ENCODE data around the gene KPNA1. TPM values are rescaled to one million over a fixed set of nuclear protein-coding genes. Genes with fewer than 3 reads are reported as not detected.
"Not testable (repeated sequence)": the region's sequence is repeated elsewhere in the genome, so short reads cannot be mapped to it uniquely, and the experiment has no call there.

KPNA1 gene
- total RNA-seq, 1 experiment from 2014 or later, result 58.8 TPM

DNA sequence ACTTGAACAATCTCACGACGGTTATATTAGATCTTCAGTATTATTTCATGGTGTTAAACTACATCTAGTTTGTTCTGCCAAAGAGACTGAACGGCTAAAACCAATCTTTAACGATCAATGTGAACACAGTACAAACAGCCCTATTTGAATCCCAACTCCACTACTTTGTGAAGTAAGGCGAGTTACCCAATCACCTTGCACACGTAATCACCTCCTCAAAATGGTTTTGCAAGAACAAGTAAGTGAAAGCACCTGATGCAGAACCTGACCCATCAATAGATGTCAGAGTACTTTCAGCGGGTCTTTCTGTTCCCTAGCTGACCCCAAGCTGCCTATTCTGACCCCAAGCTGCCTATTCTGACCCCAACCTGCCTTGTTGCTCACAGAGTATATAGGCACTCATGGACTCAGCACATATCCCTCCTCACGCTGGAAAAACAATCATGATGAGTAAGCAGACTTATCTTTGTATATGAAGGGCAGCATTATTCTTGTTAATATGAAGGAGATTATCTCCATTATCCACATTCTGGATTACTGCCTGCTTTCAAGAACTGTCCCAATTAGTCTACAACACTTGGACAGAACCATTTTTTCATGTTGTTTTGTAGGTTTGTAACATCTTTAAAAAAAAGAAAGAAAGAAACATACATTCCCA is 3.7 kb downstream of the KPNA1 start:
- ATAC-seq (no peak), DNase-seq (ENCODE audit: low spot score) (no peak)
- Mint-ChIP-seq H3K36me3 (no peaks in the 10 kb centered on the region), H3K27ac (peak overlapping the region; percentile 28), H3K4me1 (peaks cover 58% of the 10 kb centered on the region), H3K27me3 (ENCODE audit: low read depth) (no peaks in the 10 kb centered on the region), H3K4me3 (no peak overlapping the region), H3K9me3 (no peaks in the 10 kb centered on the region)
- CTCF ChIA-PET, result no interaction called here
- TF ChIP-seq SOX15 (CRISPR knock-in tag; IDR thresholded peaks at IDR 0.05), result no peak
- TF ChIP-seq, protein P1, sequence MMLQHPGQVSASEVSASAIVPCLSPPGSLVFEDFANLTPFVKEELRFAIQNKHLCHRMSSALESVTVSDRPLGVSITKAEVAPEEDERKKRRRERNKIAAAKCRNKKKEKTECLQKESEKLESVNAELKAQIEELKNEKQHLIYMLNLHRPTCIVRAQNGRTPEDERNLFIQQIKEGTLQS (CRISPR knock-in tag; conservative IDR thresholded peaks at IDR 0.05), result no peak
- TF ChIP-seq HMGA2 (CRISPR knock-in tag; IDR thresholded peaks at IDR 0.05), result no peak
- TF ChIP-seq, protein P2, sequence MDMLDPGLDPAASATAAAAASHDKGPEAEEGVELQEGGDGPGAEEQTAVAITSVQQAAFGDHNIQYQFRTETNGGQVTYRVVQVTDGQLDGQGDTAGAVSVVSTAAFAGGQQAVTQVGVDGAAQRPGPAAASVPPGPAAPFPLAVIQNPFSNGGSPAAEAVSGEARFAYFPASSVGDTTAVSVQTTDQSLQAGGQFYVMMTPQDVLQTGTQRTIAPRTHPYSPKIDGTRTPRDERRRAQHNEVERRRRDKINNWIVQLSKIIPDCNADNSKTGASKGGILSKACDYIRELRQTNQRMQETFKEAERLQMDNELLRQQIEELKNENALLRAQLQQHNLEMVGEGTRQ (CRISPR knock-in tag; IDR thresholded peaks at IDR 0.05), result no peak
- no peak for TF ChIP-seq CREB1 (CRISPR knock-in tag; IDR thresholded peaks at IDR 0.05)
- TF ChIP-seq, protein P3, sequence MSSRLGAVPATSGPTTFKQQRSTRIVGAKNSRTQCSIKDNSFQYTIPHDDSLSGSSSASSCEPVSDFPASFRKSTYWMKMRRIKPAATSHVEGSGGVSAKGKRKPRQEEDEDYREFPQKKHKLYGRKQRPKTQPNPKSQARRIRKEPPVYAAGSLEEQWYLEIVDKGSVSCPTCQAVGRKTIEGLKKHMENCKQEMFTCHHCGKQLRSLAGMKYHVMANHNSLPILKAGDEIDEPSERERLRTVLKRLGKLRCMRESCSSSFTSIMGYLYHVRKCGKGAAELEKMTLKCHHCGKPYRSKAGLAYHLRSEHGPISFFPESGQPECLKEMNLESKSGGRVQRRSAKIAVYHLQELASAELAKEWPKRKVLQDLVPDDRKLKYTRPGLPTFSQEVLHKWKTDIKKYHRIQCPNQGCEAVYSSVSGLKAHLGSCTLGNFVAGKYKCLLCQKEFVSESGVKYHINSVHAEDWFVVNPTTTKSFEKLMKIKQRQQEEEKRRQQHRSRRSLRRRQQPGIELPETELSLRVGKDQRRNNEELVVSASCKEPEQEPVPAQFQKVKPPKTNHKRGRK (CRISPR knock-in tag; IDR thresholded peaks at IDR 0.05; ENCODE audit: borderline replicate concordance), result no peak
- TF ChIP-seq ETV6 (CRISPR knock-in tag; IDR thresholded peaks at IDR 0.05), result no peak
- POLR2A ChIA-PET, result interaction anchor here (0.5 kb wide), 1 partner anchor 867 kb away, joined by 3 read pairs; no protein-coding TSS in a partner anchor

DNA sequence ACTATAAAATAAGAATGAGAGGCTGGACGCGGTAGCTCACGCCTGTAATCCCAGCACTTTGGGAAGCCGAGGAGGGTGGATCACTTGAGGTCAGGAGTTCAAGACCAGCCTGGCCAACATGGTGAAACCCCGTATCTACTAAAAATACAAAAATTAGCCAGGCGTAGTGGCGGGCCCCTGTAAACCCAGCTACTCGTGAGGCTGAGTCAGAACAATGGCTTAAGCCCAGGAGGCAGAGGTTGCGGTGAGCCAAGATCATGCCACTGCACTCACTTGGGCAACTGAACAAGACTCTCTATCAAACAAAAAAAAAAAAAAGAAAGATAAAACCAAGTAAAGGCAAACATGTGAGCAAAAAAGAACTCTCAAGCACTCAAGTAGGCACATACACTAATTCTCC is 5.8 kb downstream of the KPNA1 start:
- H3K36me3 Mint-ChIP-seq; H3K27me3 Mint-ChIP-seq (ENCODE audit: low read depth); DNase-seq (ENCODE audit: low spot score); H3K27ac Mint-ChIP-seq; H3K4me3 Mint-ChIP-seq; H3K9me3 Mint-ChIP-seq; ATAC-seq; CTCF ChIA-PET: not testable (repeated sequence)
- peaks cover 61% of the 10 kb centered on the region for H3K4me1 Mint-ChIP-seq
- POLR2A ChIA-PET, result interaction anchor here (0.7 kb wide), 1 partner anchor 772 kb away, joined by 3 read pairs; no protein-coding TSS in a partner anchor

DNA sequence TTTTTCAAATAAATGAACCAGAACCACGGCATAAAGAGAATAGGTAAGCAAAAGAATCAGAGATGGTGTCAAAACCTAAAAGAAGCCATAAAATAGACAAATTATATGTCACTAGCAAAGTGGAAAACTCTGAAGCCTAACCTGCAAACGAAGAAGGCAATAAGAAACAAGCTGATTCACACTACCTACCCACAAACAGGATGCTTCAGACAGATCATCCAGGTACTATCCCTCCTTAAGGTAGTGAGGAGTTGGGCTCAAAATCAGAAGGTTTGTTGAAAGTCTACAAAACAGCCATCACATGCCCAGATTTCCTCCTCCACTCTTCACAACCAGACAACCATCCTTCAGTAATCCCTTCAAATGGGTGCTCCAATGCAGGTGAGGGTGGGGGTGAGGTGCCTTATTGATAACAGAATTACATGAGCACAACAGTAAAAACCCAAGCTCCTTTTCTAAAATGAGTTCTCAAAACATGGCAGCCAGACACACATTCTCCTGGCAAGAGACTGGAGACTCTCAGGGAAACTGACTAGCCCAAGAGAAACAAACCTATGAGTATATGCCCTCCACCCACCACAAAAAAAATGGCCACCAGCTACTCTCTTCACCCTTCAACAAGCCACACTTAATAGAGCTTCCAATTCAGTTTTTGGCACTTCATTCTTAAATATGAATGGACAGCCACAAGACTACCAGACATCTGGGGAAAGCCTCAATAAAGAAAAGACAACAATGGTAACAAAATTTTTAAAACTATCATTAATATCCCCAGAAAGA is 6.4 kb downstream of the KPNA1 start:
- Mint-ChIP-seq H3K9me3 (peaks cover 5% of the 10 kb centered on the region), H3K27me3 (ENCODE audit: low read depth) (no peaks in the 10 kb centered on the region), H3K4me1 (peaks cover 57% of the 10 kb centered on the region), H3K4me3 (no peak overlapping the region), H3K27ac (peak overlapping the region; percentile 73; the same call in 1 of the 2 replicates), H3K36me3 (no peaks in the 10 kb centered on the region)
- ATAC-seq (no peak), DNase-seq (ENCODE audit: low spot score) (no peak)
- CTCF ChIA-PET, result no interaction called here
- POLR2A ChIA-PET, result interaction anchor here (0.7 kb wide), 1 partner anchor 773 kb away, joined by 3 read pairs; no protein-coding TSS in a partner anchor
- TF ChIP-seq, protein P4, sequence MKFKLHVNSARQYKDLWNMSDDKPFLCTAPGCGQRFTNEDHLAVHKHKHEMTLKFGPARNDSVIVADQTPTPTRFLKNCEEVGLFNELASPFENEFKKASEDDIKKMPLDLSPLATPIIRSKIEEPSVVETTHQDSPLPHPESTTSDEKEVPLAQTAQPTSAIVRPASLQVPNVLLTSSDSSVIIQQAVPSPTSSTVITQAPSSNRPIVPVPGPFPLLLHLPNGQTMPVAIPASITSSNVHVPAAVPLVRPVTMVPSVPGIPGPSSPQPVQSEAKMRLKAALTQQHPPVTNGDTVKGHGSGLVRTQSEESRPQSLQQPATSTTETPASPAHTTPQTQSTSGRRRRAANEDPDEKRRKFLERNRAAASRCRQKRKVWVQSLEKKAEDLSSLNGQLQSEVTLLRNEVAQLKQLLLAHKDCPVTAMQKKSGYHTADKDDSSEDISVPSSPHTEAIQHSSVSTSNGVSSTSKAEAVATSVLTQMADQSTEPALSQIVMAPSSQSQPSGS (CRISPR knock-in tag; IDR thresholded peaks at IDR 0.05; ENCODE audit: borderline replicate concordance, low read depth), result no peak
- TF ChIP-seq ZBTB21 (CRISPR knock-in tag; IDR thresholded peaks at IDR 0.05; ENCODE audit: borderline replicate concordance) (no peak), NR3C1 (CRISPR knock-in tag; conservative IDR thresholded peaks at IDR 0.05; ENCODE audit: low read depth) (no peak), CBFB (CRISPR knock-in tag; IDR thresholded peaks at IDR 0.05; ENCODE audit: low read depth) (no peak), NFATC4 (CRISPR knock-in tag; IDR thresholded peaks at IDR 0.05) (no peak), MXD4 (CRISPR knock-in tag; IDR thresholded peaks at IDR 0.05; ENCODE audit: borderline replicate concordance) (no peak), JUN (CRISPR knock-in tag; IDR thresholded peaks at IDR 0.05) (no peak), CREB1 (CRISPR knock-in tag; IDR thresholded peaks at IDR 0.05) (no peak), ZNF263 (CRISPR knock-in tag; IDR thresholded peaks at IDR 0.05; ENCODE audit: low read depth) (no peak)
- TF ChIP-seq, protein P5, sequence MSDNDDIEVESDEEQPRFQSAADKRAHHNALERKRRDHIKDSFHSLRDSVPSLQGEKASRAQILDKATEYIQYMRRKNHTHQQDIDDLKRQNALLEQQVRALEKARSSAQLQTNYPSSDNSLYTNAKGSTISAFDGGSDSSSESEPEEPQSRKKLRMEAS (CRISPR knock-in tag; IDR thresholded peaks at IDR 0.05), result no peak
- TF ChIP-seq, protein P6, sequence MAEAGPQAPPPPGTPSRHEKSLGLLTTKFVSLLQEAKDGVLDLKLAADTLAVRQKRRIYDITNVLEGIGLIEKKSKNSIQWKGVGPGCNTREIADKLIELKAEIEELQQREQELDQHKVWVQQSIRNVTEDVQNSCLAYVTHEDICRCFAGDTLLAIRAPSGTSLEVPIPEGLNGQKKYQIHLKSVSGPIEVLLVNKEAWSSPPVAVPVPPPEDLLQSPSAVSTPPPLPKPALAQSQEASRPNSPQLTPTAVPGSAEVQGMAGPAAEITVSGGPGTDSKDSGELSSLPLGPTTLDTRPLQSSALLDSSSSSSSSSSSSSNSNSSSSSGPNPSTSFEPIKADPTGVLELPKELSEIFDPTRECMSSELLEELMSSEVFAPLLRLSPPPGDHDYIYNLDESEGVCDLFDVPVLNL (CRISPR knock-in tag; IDR thresholded peaks at IDR 0.05; ENCODE audit: borderline replicate concordance, low read depth), result no peak
- TF ChIP-seq, protein P2 (CRISPR knock-in tag; IDR thresholded peaks at IDR 0.05), result no peak
- TF ChIP-seq, protein P7, sequence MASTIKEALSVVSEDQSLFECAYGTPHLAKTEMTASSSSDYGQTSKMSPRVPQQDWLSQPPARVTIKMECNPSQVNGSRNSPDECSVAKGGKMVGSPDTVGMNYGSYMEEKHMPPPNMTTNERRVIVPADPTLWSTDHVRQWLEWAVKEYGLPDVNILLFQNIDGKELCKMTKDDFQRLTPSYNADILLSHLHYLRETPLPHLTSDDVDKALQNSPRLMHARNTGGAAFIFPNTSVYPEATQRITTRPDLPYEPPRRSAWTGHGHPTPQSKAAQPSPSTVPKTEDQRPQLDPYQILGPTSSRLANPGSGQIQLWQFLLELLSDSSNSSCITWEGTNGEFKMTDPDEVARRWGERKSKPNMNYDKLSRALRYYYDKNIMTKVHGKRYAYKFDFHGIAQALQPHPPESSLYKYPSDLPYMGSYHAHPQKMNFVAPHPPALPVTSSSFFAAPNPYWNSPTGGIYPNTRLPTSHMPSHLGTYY (CRISPR knock-in tag; IDR thresholded peaks at IDR 0.05), result no peak
- TF ChIP-seq, protein P8, sequence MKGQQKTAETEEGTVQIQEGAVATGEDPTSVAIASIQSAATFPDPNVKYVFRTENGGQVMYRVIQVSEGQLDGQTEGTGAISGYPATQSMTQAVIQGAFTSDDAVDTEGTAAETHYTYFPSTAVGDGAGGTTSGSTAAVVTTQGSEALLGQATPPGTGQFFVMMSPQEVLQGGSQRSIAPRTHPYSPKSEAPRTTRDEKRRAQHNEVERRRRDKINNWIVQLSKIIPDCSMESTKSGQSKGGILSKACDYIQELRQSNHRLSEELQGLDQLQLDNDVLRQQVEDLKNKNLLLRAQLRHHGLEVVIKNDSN (CRISPR knock-in tag; IDR thresholded peaks at IDR 0.05), result no peak

Measured in WTC11 (cell line).